Endothelial cell of coronary artery (primary cell): ENCODE results near the gene ETNK2. TPM values are rescaled to one million over a fixed set of nuclear protein-coding genes. Genes with fewer than 3 reads are reported as not detected.

Experiments
- total RNA-seq: library from RNA; depleted of rRNA; stranded (reverse); fragments of >200 nt; gene quantifications from 2 replicates; pipeline ENCODE4 v1.2.3, GENCODE V29; 2014

Gene ETNK2
- 7.5 and 14.3 TPM in 2 replicates for total RNA-seq

GRCh38 chr1:204151552-204152309 lies at the start of gene ETNK2:
Gene ETNK2, minus strand, starts transcription at chr1:204152044. Its CDS starts 192 bp downstream, at chr1:204151852.

GRCh38 chr1:204196068-204196795 lies 44.4 kb upstream of the ETNK2 start, which contains the start of gene KISS1:
Gene KISS1, minus strand, starts transcription at chr1:204196491. Its CDS starts 3,615 bp downstream, at chr1:204192876.

GRCh38 chr1:204166219-204166618 lies 14.4 kb upstream of the ETNK2 start, which contains the start of gene REN:
Gene REN, minus strand, starts transcription at chr1:204166337. Its CDS starts 44 bp downstream, at chr1:204166293.

Other genes starting within 250 kb of the ETNK2 start
- gene SOX13, start 78.9 kb downstream of the ETNK2 start, total RNA-seq, result 20.0 and 21.5 TPM in 2 replicates
- gene REN, start 14.3 kb upstream of the ETNK2 start, total RNA-seq, result not detected in 2 replicates
- gene KISS1, start 44.4 kb upstream of the ETNK2 start, total RNA-seq, result 0.45 and 0.56 TPM in 2 replicates
- 0.09 TPM in 1 of 2 replicates, not detected in the other for gene GOLT1A, start 61.9 kb upstream of the ETNK2 start, total RNA-seq
- gene PLEKHA6, start 207.9 kb upstream of the ETNK2 start, total RNA-seq, result 2.9 and 5.0 TPM in 2 replicates